CD4-positive, alpha-beta memory T cell (primary cell): ENCODE measurements around the gene CEP72. TPM values are rescaled to one million over a fixed set of nuclear protein-coding genes. Genes with fewer than 3 reads are reported as not detected.
"Not testable (repeated sequence)": the region's sequence is repeated elsewhere in the genome, so short reads cannot be mapped to it uniquely, and the experiment has no call there.

Source experiments
- CTCF ChIA-PET: fragments of 350-600 bp; sonication (Branson Sonifier 250); formaldehyde crosslinking; loops from one replicate; lab custom pipeline; 2021; ENCODE audit warnings: inconsistent platforms; ENCODE audit not compliant: partially characterized antibody; lab: Charles Lee
- POLR2A ChIA-PET: fragments of 350-600 bp; sonication (Branson Sonifier 250); formaldehyde crosslinking; loops from one replicate; lab custom pipeline; 2021; ENCODE audit not compliant: partially characterized antibody; lab: Charles Lee
- DNase-seq, 5 donors: peaks; one replicate each; pipeline versions ENCODE4 v3.0.0 to v3.0.0-alpha.2; 2020 to 2022; ENCODE audit warnings: mixed read lengths in 1 of 5
- H3K27ac ChIP-seq: one replicate; pipeline ENCODE4 v1.7.0; 2013; ENCODE audit warnings: low read depth, low read length
- H3K27me3 ChIP-seq: 2 replicates; pipeline ENCODE4 v1.7.0; 2013; ENCODE audit warnings: mild to moderate bottlenecking, low read length, moderate library complexity; ENCODE audit not compliant: insufficient read depth
- H3K36me3 ChIP-seq: 2 replicates; pipeline ENCODE4 v1.7.0; 2013; ENCODE audit warnings: mild to moderate bottlenecking, low read length, moderate library complexity; ENCODE audit not compliant: insufficient read depth
- H3K4me1 ChIP-seq: 2 replicates; pipeline ENCODE4 v1.7.0; 2013; ENCODE audit warnings: mild to moderate bottlenecking, low read length, moderate library complexity; ENCODE audit not compliant: insufficient read depth
- H3K4me3 ChIP-seq, 2 donors: one replicate each; pipeline ENCODE4 v1.7.0; 2013; ENCODE audit warnings: low read length in 2 of 2, mild to moderate bottlenecking in 1 of 2
- H3K9me3 ChIP-seq, 2 donors: one replicate each; pipeline ENCODE4 v1.7.0; 2013; ENCODE audit warnings: low read length in 2 of 2, control low read depth in 1 of 2; ENCODE audit not compliant: control insufficient read depth in 1 of 2
- H3K27ac Mint-ChIP-seq, 7 donors: one replicate each; pipeline ENCODE4 v1.8.0; 2020 to 2021; ENCODE audit warnings: mixed read lengths in 7 of 7, mild to moderate bottlenecking in 6 of 7, inconsistent platforms in 3 of 7, moderate library complexity in 3 of 7
- H3K27me3 Mint-ChIP-seq, 2 donors: one replicate each; pipeline ENCODE4 v1.8.0; 2020 to 2021; ENCODE audit warnings: mixed read lengths in 2 of 2
- H3K36me3 Mint-ChIP-seq, 2 donors: one replicate each; pipeline ENCODE4 v1.8.0; 2020 to 2021; ENCODE audit warnings: mixed read lengths in 2 of 2, inconsistent platforms in 1 of 2, mild to moderate bottlenecking in 1 of 2
- H3K4me1 Mint-ChIP-seq, 4 donors: one replicate each; pipeline ENCODE4 v1.8.0; 2020 to 2021; ENCODE audit warnings: mixed read lengths in 4 of 4, mild to moderate bottlenecking in 1 of 4
- H3K4me3 Mint-ChIP-seq, 8 donors: one replicate each; pipeline ENCODE4 v1.8.0; 2020 to 2021; ENCODE audit warnings: mixed read lengths in 8 of 8, mild to moderate bottlenecking in 7 of 8, moderate library complexity in 6 of 8, inconsistent platforms in 3 of 8
- H3K9me3 Mint-ChIP-seq, 8 donors: one replicate each; pipeline ENCODE4 v1.8.0; 2020 to 2021; ENCODE audit warnings: mixed read lengths in 8 of 8, mild to moderate bottlenecking in 5 of 8, inconsistent platforms in 3 of 8, moderate library complexity in 1 of 8
- intact Hi-C: fragments of 100-400 bp; cut with micrococcal nuclease; formaldehyde crosslinking; loops from one replicate; pipeline ENCODE4 v1.15.1; 2023
- polyA plus RNA-seq, 2 donors: library from polyadenylated mRNA; unstranded; fragments of 300-500 nt; fragmentation: Illumina TruSeq; gene quantifications; one replicate each; pipeline ENCODE4 v1.2.3, GENCODE V29; 2021
- total RNA-seq, 2 experiments: library from RNA; stranded (reverse); gene quantifications; one replicate each; pipeline ENCODE4 v1.2.3, GENCODE V29; 2021

Gene CEP72
- total and polyA plus RNA-seq, 4 experiments from 2014 or later, result 2.5 to 28.0 (median 16.2) TPM

- H3K27me3 Mint-ChIP-seq, H3K36me3 Mint-ChIP-seq, CTCF ChIA-PET: not testable (repeated sequence)
These were observed 84.9 kb downstream of the CEP72 start for GRCh38 chr5:696753-697702.

More at GRCh38 chr5:696753-697702, 84.9 kb downstream of the CEP72 start:
- H3K27me3 ChIP-seq, H3K4me1 ChIP-seq, intact Hi-C loops, H3K4me3 ChIP-seq, H3K4me3 Mint-ChIP-seq, H3K9me3 ChIP-seq, H3K27ac ChIP-seq, H3K4me1 Mint-ChIP-seq, DNase-seq, H3K36me3 ChIP-seq, H3K27ac Mint-ChIP-seq: not testable (repeated sequence)
- H3K9me3 Mint-ChIP-seq, result peaks cover 2 to 19% (median 13%) of the 10 kb centered on the region in 8 donors
- POLR2A ChIA-PET, result interaction anchor here (0.9 kb wide), 1 partner anchor 92 kb away, joined by 3 read pairs; no protein-coding TSS in a partner anchor

Other genes with a start within 250 kb of the CEP72 start
- 10 to 100 TPM; 83.0 to 96.1 TPM for gene EXOC3, start 169.2 kb upstream of the CEP72 start, total RNA-seq
- gene EXOC3, start 169.2 kb upstream of the CEP72 start, polyA plus RNA-seq, result 10 to 100 TPM; 32.0 to 42.8 TPM
- gene SLC9A3, start 87.9 kb upstream of the CEP72 start, total RNA-seq, result 1 to 10 TPM; 2.8 to 3.1 TPM
- gene SLC9A3, start 87.9 kb upstream of the CEP72 start, polyA plus RNA-seq, result 1 to 10 TPM; 2.2 to 2.8 TPM
- 1 to 10 TPM in 1 of 2 experiments, under 1 TPM in 1; 0.97 to 1.2 TPM for gene TPPP, start 81.0 kb downstream of the CEP72 start, total RNA-seq
- 1 to 10 TPM in 1 of 2 donors, under 1 TPM in 1; 0.36 to 3.3 TPM for gene TPPP, start 81.0 kb downstream of the CEP72 start, polyA plus RNA-seq
- 1 to 10 TPM; 8.0 to 8.1 TPM for gene ZDHHC11B, start 172.4 kb downstream of the CEP72 start, total RNA-seq
- gene ZDHHC11B, start 172.4 kb downstream of the CEP72 start, polyA plus RNA-seq, result under 1 TPM in 1 of 2 donors, not detected in 1; 0.75 TPM
- 10 to 100 TPM; 15.1 to 15.3 TPM for gene ZDHHC11, start 238.6 kb downstream of the CEP72 start, total RNA-seq
- gene ZDHHC11, start 238.6 kb downstream of the CEP72 start, polyA plus RNA-seq, result under 1 TPM in 1 of 2 donors, not detected in 1; 0.28 TPM